Keratinocyte (primary cell): ENCODE data around the gene COL6A5. TPM values are rescaled to one million over a fixed set of nuclear protein-coding genes. Genes with fewer than 3 reads are reported as not detected.

Experiments used
- DNase-seq: peaks from one replicate; pipeline ENCODE4 v3.0.0-alpha.2; 2011; ENCODE audit warnings: low read depth, missing footprints, low spot score
- FAIRE-seq: peaks from 2 replicates; lab custom pipeline; 2011; peaks lifted over from hg19 to GRCh38; lab: Jason Lieb, UNC
- H2AFZ ChIP-seq: 2 replicates; pipeline ENCODE4 v1.6.0; 2012; ENCODE audit warnings: low read length, control low read depth, inconsistent platforms; ENCODE audit not compliant: control insufficient read depth
- H3K27ac ChIP-seq: 2 replicates; pipeline ENCODE4 v1.5.1; 2011; ENCODE audit warnings: low read length; ENCODE audit not compliant: control insufficient read depth, insufficient read depth
- H3K27me3 ChIP-seq: 3 replicates; pipeline ENCODE4 v1.6.0; 2011; ENCODE audit warnings: low read length; ENCODE audit not compliant: control insufficient read depth, insufficient read depth; ENCODE audit errors: extremely low read depth
- H3K36me3 ChIP-seq, 2 experiments: 2 replicates in 1 of 2; 3 replicates in 1 of 2; pipeline ENCODE4 v1.5.1; 2011; ENCODE audit warnings: low read length in 2 of 2, mild to moderate bottlenecking in 1 of 2; ENCODE audit not compliant: control insufficient read depth in 2 of 2, insufficient read depth in 2 of 2; ENCODE audit errors: extremely low read depth in 1 of 2
- H3K4me1 ChIP-seq: 3 replicates; pipeline ENCODE4 v1.5.1; 2011; ENCODE audit warnings: low read length; ENCODE audit not compliant: control insufficient read depth, insufficient read depth; ENCODE audit errors: extremely low read depth
- H3K4me2 ChIP-seq: 3 replicates; pipeline ENCODE4 v1.6.0; 2011; ENCODE audit warnings: low read depth, low read length; ENCODE audit not compliant: control insufficient read depth, insufficient read depth; ENCODE audit errors: extremely low read depth
- H3K4me3 ChIP-seq, 3 experiments: fragments of 200-600 bp in 1 of 3; sonication (generic) in 1 of 3; 2 replicates in 2 of 3; 3 replicates in 1 of 3; pipeline ENCODE4 v1.5.1; 2011 to 2016; ENCODE audit warnings: low read length in 3 of 3, mild to moderate bottlenecking in 3 of 3, control low read depth in 2 of 3, inconsistent platforms in 1 of 3, low read depth in 1 of 3, mixed read lengths in 1 of 3, mixed run types in 1 of 3, moderate library complexity in 1 of 3; ENCODE audit not compliant: control insufficient read depth in 2 of 3, insufficient read depth in 2 of 3; ENCODE audit errors: extremely low read depth in 1 of 3
- H3K79me2 ChIP-seq: 2 replicates; pipeline ENCODE4 v1.6.0; 2012; ENCODE audit warnings: low read length; ENCODE audit not compliant: control insufficient read depth, insufficient read depth
- H3K9ac ChIP-seq: 3 replicates; pipeline ENCODE4 v1.6.0; 2011; ENCODE audit warnings: low read length; ENCODE audit not compliant: control insufficient read depth, insufficient read depth; ENCODE audit errors: extremely low read depth
- H3K9me1 ChIP-seq: 3 replicates; pipeline ENCODE4 v1.6.0; 2011; ENCODE audit warnings: low read length; ENCODE audit not compliant: control insufficient read depth, insufficient read depth; ENCODE audit errors: extremely low read depth
- H3K9me3 ChIP-seq: 2 replicates; pipeline ENCODE4 v1.5.1; 2012; ENCODE audit warnings: low read depth, low read length; ENCODE audit not compliant: control insufficient read depth
- H4K20me1 ChIP-seq: 3 replicates; pipeline ENCODE4 v1.6.0; 2011; ENCODE audit warnings: low read length; ENCODE audit not compliant: control insufficient read depth, insufficient read depth; ENCODE audit errors: extremely low read depth
- CTCF ChIP-seq, 3 experiments: IDR thresholded peaks in 1 of 3; conservative IDR thresholded peaks in 1 of 3; optimal IDR thresholded peaks in 1 of 3; 2 replicates in 2 of 3; 3 replicates in 1 of 3; pipeline versions ENCODE3 to v1.5.1; 2011; ENCODE audit warnings: low read length in 3 of 3, mild to moderate bottlenecking in 3 of 3, moderate library complexity in 2 of 3, control low read depth in 1 of 3, inconsistent platforms in 1 of 3; ENCODE audit not compliant: insufficient read depth in 2 of 3; ENCODE audit errors: extremely low read depth in 1 of 3
- EZH2 ChIP-seq: IDR thresholded peaks from one replicate; pipeline ENCODE4 v1.6.1; 2012; ENCODE audit warnings: inconsistent platforms, mild to moderate bottlenecking, low read length, moderate library complexity
- dilution Hi-C: fragments of 300-500 bp; cut with MboI; formaldehyde crosslinking; loops from one replicate; pipeline ENCODE4 v1.7.0; 2020; ENCODE audit warnings: low sequenced_read_pairs; ENCODE audit not compliant: extremely low pct_ligation_motif_present
- polyA plus RNA-seq, 5 experiments: library from polyadenylated mRNA; depleted of rRNA in 3 of 5; stranded (reverse) in 3 of 5; stranded (forward) in 1 of 5; unstranded in 1 of 5; fragments of >200 nt; gene quantifications; 1 replicate in 1 of 5; 2 replicates in 3 of 5; 3 replicates in 1 of 5; pipeline versions ENCODE4 v1.2.1 to v1.2.3, GENCODE V29; 2011 to 2012; ENCODE audit warnings: missing spikeins in 2 of 5, low read depth in 1 of 5, low replicate concordance in 1 of 5

The COL6A5 gene
- polyA plus RNA-seq, 1 donor (not counting 4 experiments of a cell fraction or from before 2014, with no cell fraction given) = not detected

DNA sequence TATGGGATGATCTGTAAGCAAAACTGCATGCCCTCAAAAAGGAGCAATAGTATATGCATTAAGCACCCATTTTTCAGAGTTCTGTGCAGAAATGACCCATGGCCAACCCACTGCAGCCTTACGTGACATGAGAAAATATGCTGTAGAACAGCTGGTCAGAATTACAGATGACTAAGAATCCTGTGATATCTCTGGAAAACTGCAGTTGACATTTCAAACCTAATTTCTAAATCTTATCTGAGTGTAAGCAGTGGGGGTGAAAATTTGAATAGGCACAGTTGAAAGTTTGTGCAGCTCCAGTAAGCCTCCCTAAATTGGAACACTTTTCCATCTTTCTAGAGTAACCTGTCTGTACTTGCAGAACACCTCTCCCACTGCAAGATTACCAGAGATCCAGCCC lies 142.8 kb downstream of the COL6A5 start:
- no peak for TF ChIP-seq CTCF (optimal IDR thresholded peaks at IDR 0.05 in 1 of 3, IDR thresholded peaks at IDR 0.05 in 1 of 3, conservative IDR thresholded peaks at IDR 0.05 in 1 of 3; ENCODE audit: extremely low read depth in 1 of 3, insufficient read depth in 2 of 3, low read length in 3 of 3)
- no peak for TF ChIP-seq EZH2
- no peak overlapping the region for H3K9ac ChIP-seq
- FAIRE-seq = no peak
- H3K27ac ChIP-seq = no peak overlapping the region
- no peaks in the 10 kb centered on the region for H3K36me3 ChIP-seq
- H4K20me1 ChIP-seq = no peaks in the 10 kb centered on the region
- H3K79me2 ChIP-seq = no peaks in the 10 kb centered on the region
- no peaks in the 10 kb centered on the region for H3K4me1 ChIP-seq
- no peak for DNase-seq
- no peak overlapping the region for H2AFZ ChIP-seq
- H3K9me1 ChIP-seq = no peaks in the 10 kb centered on the region
- no peaks in the 10 kb centered on the region for H3K9me3 ChIP-seq
- H3K4me2 ChIP-seq = no peak overlapping the region
- no peaks in the 10 kb centered on the region for H3K27me3 ChIP-seq
- dilution Hi-C loops = no loop called here
- no peak overlapping the region for H3K4me3 ChIP-seq

DNA sequence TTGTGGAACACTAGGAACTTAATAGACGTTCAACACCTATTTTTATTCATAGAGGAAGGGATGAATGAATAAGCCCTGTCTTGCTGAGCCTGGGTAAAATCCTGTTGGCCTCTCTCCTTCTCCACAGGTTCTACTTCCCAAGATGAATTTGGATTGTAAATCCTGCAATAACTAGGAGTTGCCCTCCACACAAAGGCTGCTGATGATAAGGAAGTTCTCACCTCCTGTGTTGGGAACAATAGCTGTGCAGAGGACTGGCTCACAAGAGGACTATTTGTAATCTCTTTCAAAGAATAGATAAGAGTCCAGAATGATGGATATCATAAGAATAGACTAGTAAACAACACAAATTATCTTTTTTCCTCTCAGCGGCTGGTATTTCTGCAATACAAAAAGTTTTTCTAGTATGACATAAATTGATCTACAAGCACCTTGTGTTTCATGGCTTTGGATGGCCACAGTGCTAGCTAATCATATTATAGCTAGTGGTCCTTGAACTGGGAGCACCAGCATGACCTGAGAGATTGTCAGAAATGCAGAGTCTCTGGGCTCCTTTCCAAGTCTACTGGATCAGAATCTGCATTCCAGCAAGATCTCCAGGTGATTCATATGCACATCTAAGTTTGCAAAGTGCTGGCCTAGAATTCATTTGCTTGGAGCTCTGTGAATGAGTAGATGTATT lies 143.4 kb downstream of the COL6A5 start:
- Histone ChIP-seq H3K9ac (no peak overlapping the region), H3K79me2 (no peaks in the 10 kb centered on the region), H3K4me1 (no peaks in the 10 kb centered on the region), H3K36me3 (no peaks in the 10 kb centered on the region), H3K27me3 (no peaks in the 10 kb centered on the region), H3K4me3 (no peak overlapping the region), H3K4me2 (no peak overlapping the region), H3K27ac (no peak overlapping the region), H2AFZ (no peak overlapping the region), H3K9me3 (no peaks in the 10 kb centered on the region), H3K9me1 (no peaks in the 10 kb centered on the region), H4K20me1 (no peaks in the 10 kb centered on the region)
- DNase-seq = no peak
- FAIRE-seq = no peak
- TF ChIP-seq EZH2 = no peak
- no peak for TF ChIP-seq CTCF (optimal IDR thresholded peaks at IDR 0.05 in 1 of 3, IDR thresholded peaks at IDR 0.05 in 1 of 3, conservative IDR thresholded peaks at IDR 0.05 in 1 of 3; ENCODE audit: extremely low read depth in 1 of 3, insufficient read depth in 2 of 3, low read length in 3 of 3)
- dilution Hi-C loops = no loop called here
